MM.1S (cell line): ENCODE results near the gene ADRA2A.

Experiments
- EZH2 ChIP-seq: fragments of 300-600 bp; sonication (generic); optimal IDR thresholded peaks from 2 replicates; pipeline ENCODE3; 2017; ENCODE audit warnings: low read depth, mild to moderate bottlenecking, antibody characterized with exemption, low read length, mixed read lengths
- TF ChIP-seq, protein P1 (sequence below): fragments of 300-600 bp; sonication (generic); IDR thresholded peaks from 2 replicates; pipeline ENCODE4 v1.5.1; 2016; ENCODE audit warnings: antibody characterized with exemption, low read length, mixed read lengths

DNA sequence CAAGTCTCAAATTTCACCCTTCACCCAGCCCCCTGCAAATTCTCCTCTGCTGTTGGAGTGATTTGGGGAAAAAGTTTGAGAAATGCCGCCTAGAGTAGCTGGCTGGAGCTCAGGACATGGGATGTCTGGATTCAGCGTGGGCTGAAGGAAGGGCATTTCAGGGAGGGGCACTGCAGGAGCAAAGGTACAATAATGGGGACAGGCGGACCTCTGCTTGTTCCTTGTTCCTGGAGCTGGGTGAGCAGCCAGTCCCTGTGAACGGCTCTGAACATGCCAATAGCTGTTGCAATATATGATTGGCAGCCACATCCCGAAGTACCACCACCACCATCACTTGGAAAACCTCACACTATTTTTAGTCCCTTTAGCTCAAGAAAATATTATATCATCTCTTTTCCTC, 23.4 kb downstream of the ADRA2A start:
- TF ChIP-seq, protein P1, sequence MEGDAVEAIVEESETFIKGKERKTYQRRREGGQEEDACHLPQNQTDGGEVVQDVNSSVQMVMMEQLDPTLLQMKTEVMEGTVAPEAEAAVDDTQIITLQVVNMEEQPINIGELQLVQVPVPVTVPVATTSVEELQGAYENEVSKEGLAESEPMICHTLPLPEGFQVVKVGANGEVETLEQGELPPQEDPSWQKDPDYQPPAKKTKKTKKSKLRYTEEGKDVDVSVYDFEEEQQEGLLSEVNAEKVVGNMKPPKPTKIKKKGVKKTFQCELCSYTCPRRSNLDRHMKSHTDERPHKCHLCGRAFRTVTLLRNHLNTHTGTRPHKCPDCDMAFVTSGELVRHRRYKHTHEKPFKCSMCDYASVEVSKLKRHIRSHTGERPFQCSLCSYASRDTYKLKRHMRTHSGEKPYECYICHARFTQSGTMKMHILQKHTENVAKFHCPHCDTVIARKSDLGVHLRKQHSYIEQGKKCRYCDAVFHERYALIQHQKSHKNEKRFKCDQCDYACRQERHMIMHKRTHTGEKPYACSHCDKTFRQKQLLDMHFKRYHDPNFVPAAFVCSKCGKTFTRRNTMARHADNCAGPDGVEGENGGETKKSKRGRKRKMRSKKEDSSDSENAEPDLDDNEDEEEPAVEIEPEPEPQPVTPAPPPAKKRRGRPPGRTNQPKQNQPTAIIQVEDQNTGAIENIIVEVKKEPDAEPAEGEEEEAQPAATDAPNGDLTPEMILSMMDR = no peak
- no peak for TF ChIP-seq EZH2
